WTC11 (cell line): ENCODE results near the gene AXIN2. TPM values are rescaled to one million over a fixed set of nuclear protein-coding genes. Genes with fewer than 3 reads are reported as not detected.

Experiments
- CREB1 ChIP-seq: sonication (generic); formaldehyde crosslinking; IDR thresholded peaks from 2 replicates; pipeline ENCODE4 v1.8.0; 2023; ENCODE audit warnings: mild to moderate bottlenecking, missing genetic modification reagents
- FOXP4 ChIP-seq: sonication (generic); formaldehyde crosslinking; IDR thresholded peaks from 2 replicates; pipeline ENCODE4 v1.8.0; 2022; ENCODE audit warnings: mild to moderate bottlenecking, missing genetic modification reagents
- GTF2I ChIP-seq: fragments of 250-450 bp; sonication (Bioruptor Pico); conservative IDR thresholded peaks from 2 replicates; pipeline ENCODE4 v1.4.0; 2021; ENCODE audit warnings: mild to moderate bottlenecking
- MYBL2 ChIP-seq: sonication (generic); formaldehyde crosslinking; IDR thresholded peaks from 2 replicates; pipeline ENCODE4 v1.8.1; 2023; ENCODE audit warnings: mild to moderate bottlenecking, moderate library complexity, missing genetic modification reagents
- NFYB ChIP-seq: sonication (generic); formaldehyde crosslinking; conservative IDR thresholded peaks from 2 replicates; pipeline ENCODE4 v1.8.0; 2022; ENCODE audit warnings: low read depth, missing genetic modification reagents
- NR1H2 ChIP-seq: sonication (generic); formaldehyde crosslinking; IDR thresholded peaks from 2 replicates; pipeline ENCODE4 v1.9.0; 2021; ENCODE audit warnings: mild to moderate bottlenecking, moderate library complexity, missing genetic modification reagents
- TCF7 ChIP-seq: sonication (generic); formaldehyde crosslinking; IDR thresholded peaks from 2 replicates; pipeline ENCODE4 v1.8.0; 2022; ENCODE audit warnings: mild to moderate bottlenecking, low read depth, missing genetic modification reagents, moderate library complexity
- TEAD4 ChIP-seq: sonication (generic); formaldehyde crosslinking; IDR thresholded peaks from 2 replicates; pipeline ENCODE4 v1.8.0; 2022; ENCODE audit warnings: mild to moderate bottlenecking, missing genetic modification reagents
- ZNF232 ChIP-seq: sonication (generic); formaldehyde crosslinking; IDR thresholded peaks from 2 replicates; pipeline ENCODE4 v1.8.0; 2022; ENCODE audit warnings: mild to moderate bottlenecking, missing genetic modification reagents
- ZNF396 ChIP-seq: fragments of 250-450 bp; sonication (Bioruptor Pico); IDR thresholded peaks from 2 replicates; pipeline ENCODE4 v1.8.0; 2021; ENCODE audit warnings: mild to moderate bottlenecking, moderate library complexity, borderline replicate concordance
- ZNF532 ChIP-seq: fragments of 250-450 bp; sonication (Bioruptor Pico); IDR thresholded peaks from 2 replicates; pipeline ENCODE4 v1.9.0; 2021; ENCODE audit warnings: mild to moderate bottlenecking, borderline replicate concordance
- total RNA-seq: library from RNA; stranded (reverse); gene quantifications from 3 replicates; pipeline ENCODE4 v1.2.3, GENCODE V29; 2021
- TF ChIP-seq, protein P1 (sequence below): sonication (generic); formaldehyde crosslinking; IDR thresholded peaks from 2 replicates; pipeline ENCODE4 v1.8.0; 2022; ENCODE audit warnings: missing genetic modification reagents
- TF ChIP-seq, protein P2 (sequence below): sonication (generic); formaldehyde crosslinking; conservative IDR thresholded peaks from 2 replicates; pipeline ENCODE4 v1.8.1; 2023; ENCODE audit warnings: mild to moderate bottlenecking, low read depth, missing genetic modification reagents, moderate library complexity
- TF ChIP-seq, protein P3 (sequence below): fragments of 250-450 bp; sonication (Bioruptor Pico); conservative IDR thresholded peaks from 2 replicates; pipeline ENCODE4 v1.9.0; 2021; ENCODE audit warnings: mild to moderate bottlenecking

Gene AXIN2
- total RNA-seq, 1 experiment from 2014 or later: 35.0 TPM

DNA sequence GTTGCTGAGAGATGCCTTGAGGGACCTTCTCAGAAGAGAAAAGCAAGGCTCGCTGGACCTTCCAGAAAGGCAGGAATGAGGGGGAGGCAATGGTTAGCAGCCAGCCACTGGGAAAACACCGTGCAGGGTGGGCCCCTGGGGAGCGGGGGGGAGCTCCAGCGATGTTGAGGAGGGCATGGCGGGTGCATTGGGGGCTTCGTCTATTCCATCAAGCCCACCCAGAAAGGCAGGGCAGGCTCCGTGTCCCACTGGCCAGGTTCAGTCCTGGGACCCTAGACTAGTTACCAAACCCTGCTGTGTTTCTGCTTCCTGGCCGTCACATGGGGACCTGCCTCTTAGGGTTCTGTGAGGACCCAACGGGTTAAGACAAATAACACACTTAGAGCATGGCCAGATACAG lies 64.6 kb downstream of the AXIN2 start (continued):
- TF ChIP-seq, protein P1, sequence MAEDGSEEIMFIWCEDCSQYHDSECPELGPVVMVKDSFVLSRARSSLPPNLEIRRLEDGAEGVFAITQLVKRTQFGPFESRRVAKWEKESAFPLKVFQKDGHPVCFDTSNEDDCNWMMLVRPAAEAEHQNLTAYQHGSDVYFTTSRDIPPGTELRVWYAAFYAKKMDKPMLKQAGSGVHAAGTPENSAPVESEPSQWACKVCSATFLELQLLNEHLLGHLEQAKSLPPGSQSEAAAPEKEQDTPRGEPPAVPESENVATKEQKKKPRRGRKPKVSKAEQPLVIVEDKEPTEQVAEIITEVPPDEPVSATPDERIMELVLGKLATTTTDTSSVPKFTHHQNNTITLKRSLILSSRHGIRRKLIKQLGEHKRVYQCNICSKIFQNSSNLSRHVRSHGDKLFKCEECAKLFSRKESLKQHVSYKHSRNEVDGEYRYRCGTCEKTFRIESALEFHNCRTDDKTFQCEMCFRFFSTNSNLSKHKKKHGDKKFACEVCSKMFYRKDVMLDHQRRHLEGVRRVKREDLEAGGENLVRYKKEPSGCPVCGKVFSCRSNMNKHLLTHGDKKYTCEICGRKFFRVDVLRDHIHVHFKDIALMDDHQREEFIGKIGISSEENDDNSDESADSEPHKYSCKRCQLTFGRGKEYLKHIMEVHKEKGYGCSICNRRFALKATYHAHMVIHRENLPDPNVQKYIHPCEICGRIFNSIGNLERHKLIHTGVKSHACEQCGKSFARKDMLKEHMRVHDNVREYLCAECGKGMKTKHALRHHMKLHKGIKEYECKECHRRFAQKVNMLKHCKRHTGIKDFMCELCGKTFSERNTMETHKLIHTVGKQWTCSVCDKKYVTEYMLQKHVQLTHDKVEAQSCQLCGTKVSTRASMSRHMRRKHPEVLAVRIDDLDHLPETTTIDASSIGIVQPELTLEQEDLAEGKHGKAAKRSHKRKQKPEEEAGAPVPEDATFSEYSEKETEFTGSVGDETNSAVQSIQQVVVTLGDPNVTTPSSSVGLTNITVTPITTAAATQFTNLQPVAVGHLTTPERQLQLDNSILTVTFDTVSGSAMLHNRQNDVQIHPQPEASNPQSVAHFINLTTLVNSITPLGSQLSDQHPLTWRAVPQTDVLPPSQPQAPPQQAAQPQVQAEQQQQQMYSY: no peak
- TF ChIP-seq MYBL2 (CRISPR knock-in tag) (no peak), ZNF232 (CRISPR knock-in tag) (no peak), TCF7 (CRISPR knock-in tag) (no peak), TEAD4 (CRISPR knock-in tag) (no peak), NR1H2 (CRISPR knock-in tag) (no peak), ZNF532 (no peak), ZNF396 (CRISPR knock-in tag) (no peak), NFYB (CRISPR knock-in tag) (no peak), CREB1 (CRISPR knock-in tag) (no peak), FOXP4 (CRISPR knock-in tag) (no peak), GTF2I (CRISPR knock-in tag) (no peak)
- TF ChIP-seq, protein P2, sequence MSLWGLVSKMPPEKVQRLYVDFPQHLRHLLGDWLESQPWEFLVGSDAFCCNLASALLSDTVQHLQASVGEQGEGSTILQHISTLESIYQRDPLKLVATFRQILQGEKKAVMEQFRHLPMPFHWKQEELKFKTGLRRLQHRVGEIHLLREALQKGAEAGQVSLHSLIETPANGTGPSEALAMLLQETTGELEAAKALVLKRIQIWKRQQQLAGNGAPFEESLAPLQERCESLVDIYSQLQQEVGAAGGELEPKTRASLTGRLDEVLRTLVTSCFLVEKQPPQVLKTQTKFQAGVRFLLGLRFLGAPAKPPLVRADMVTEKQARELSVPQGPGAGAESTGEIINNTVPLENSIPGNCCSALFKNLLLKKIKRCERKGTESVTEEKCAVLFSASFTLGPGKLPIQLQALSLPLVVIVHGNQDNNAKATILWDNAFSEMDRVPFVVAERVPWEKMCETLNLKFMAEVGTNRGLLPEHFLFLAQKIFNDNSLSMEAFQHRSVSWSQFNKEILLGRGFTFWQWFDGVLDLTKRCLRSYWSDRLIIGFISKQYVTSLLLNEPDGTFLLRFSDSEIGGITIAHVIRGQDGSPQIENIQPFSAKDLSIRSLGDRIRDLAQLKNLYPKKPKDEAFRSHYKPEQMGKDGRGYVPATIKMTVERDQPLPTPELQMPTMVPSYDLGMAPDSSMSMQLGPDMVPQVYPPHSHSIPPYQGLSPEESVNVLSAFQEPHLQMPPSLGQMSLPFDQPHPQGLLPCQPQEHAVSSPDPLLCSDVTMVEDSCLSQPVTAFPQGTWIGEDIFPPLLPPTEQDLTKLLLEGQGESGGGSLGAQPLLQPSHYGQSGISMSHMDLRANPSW (CRISPR knock-in tag): no peak
- TF ChIP-seq, protein P3, sequence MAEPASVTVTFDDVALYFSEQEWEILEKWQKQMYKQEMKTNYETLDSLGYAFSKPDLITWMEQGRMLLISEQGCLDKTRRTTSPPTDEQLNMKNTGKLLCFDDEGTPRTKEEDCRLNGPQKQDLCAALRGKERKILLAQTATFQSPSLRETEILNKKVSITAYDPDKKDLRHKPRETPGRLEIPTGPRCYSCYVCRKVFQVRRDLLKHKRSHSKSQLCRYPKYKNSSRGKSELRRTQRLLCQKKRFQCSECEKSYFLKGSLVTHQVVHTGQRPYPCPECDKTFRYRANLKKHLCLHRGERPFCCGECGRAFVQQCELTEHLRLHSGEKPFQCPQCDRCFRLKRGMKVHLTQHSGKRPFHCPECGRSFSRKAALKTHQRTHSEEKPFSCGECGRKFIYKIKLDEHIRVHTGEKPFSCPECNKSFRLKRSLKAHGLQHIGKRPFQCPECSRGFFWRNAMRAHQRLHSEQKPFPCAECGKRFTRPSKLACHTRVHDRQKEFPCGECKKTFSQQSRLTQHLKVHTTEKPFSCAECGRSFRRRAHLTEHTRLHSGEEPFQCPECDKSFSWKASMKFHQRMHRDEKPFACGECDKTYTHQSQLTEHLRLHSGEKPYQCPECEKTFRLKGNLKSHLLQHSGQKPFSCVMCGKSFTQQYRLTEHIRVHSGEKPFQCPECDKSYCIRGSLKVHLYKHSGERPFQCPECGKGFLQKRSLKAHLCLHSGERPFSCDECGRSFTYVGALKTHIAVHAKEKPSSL: no peak
